HG03575 (cell line): Measurements from ENCODE around the gene CLDND1.
A peak's percentile ranks its signal among the peaks of the same experiment; 100 is the strongest.
"Not testable (repeated sequence)": the region's sequence is repeated elsewhere in the genome, so short reads cannot be mapped to it uniquely, and the experiment has no call there.

Experiments used
- ATAC-seq: cut with Tn5 transposase; IDR thresholded peaks from one replicate; pipeline ENCODE4 v1.9.1; 2021; ENCODE audit not compliant: unreplicated experiment, insufficient number of reproducible peaks, low FRiP score; ENCODE audit errors: extremely low read depth

The CLDND1 gene

DNA sequence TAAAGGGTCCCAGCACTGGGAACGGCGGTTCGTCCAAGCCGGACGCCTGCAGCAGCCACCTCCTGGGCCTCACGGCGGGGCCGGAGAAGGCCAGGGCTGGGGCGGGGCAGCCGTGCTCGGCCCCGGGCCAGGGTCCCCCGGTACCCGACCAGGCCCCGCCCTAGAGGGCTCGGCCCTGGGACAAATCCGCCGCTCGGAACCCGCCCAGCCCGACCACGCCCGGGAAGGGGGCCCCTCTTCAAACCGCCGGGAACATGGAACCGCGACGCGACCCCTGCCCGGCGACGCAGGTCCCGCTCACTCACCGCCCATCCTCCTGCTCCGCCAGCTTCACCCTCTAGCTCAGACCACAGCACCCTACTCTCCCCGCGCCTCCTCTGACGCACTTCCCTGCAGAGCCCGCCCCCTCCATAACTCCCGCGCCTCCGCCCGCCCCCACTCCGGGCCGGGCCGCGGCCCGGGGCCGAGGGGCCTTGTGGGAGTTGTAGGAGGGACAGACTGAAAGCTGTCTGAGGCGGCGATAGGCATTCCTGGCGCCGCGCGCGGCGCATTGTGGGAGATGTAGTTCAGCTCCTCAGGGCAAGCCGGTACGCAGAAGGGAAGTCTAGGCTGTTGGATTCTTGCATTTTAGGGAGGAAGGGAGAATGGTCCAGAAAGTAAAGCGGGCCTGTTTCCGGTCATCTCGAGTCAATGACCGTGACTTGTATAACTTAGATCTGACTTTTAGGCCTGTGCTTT, at the start of gene CLDND1:
TSS of gene CLDND1 (minus strand) at position 359 of the 738 bp plus-strand sequence. CDS start 1,478 bp downstream, outside the sequence.
- ATAC-seq = peak; percentile 52

DNA sequence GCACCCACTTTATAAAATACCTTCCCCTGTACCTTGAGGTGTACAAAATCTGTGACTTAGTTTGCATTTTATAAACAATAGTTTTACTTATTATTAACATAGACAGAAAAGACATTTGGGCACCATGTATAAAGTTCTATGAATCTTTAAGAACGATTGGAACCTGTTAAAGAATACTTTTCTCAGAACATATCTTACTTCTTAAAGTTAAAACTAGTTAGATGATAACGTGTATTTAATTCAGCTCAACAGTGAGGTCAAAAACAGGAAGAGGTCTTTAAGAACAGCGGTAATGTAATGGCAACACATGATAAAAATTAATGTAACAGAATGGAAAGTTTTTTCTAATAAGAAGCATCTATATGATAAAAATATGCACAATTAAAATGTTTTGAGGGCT, 45.7 kb upstream of the CLDND1 start:
- ATAC-seq = no peak

DNA sequence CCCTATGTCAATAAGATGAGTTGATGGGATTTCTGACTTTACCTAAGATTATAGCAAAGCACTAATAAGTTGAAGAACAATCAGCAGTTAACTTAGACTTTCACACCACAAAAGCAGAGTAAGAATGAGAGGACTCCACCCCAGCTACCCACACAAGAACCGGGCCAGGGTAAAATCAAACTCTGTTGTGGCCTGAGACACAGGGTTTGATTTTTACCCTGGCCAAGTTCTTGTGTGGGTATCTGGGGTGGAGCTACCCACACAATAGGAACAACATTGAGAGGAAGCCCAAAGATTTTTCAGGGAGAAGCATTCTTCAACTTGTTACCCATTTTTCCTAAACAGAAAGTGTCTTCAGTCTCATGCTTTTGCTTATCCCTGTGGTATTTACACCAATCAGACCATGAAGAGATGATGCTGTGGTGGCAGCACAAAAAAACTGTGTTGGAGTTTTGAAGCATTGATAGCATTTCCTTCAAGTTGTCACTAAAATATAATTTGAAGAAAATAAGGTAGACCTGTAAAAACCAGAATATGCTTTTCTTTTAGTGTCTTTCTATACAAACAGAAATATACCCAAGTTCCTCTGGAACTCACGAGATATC, 45.1 kb upstream of the CLDND1 start:
- no peak for ATAC-seq

GRCh38 chr3:98565843-98566242, 43.1 kb upstream of the CLDND1 start:
- ATAC-seq = no peak

- ATAC-seq = no peak
Observed at GRCh38 chr3:98565237-98565643, 42.5 kb upstream of the CLDND1 start.

DNA sequence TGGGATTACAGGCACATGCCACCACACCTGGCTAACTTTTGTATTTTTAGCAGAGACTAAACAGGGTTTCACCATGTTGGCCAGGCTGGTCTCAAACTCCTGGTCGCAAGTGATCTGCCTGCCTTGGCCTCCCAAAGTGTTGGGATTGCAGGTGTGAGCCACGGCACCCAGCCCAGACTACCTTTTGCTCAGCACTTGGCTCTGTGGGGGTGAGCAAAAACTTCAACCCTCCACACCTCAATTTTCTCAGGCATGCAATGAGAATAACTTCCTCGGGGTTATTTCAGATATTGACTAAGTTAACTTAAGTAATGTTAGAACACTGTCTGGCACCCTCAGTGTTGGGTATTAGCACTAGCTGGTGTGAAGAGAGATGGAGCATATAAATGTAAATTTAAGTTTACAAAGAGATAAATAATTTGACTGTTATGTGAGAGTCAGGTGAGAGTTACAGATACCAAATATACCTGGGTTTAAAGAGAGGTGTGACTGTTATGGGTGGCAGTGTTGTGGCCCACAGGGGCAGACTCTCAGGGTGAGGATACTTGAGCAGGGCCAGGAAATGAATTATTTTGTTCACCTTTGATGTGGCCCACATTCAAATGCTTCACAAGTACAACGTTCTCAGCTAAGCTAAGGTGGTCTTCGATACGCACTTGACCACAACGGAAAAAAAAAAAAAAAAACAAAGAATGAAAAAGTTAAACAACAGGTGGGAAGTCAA, 41.7 kb upstream of the CLDND1 start:
- ATAC-seq = no peak

- ATAC-seq = peak; percentile 43
Observed at GRCh38 chr3:98563661-98564281, 41.1 kb upstream of the CLDND1 start.

- ATAC-seq = no peak
Observed at GRCh38 chr3:98561727-98562521, 39.2 kb upstream of the CLDND1 start.

GRCh38 chr3:98560911-98561310, 38.2 kb upstream of the CLDND1 start:
- no peak for ATAC-seq

GRCh38 chr3:98559769-98560168, 37.1 kb upstream of the CLDND1 start:
- not testable (repeated sequence) for ATAC-seq

DNA sequence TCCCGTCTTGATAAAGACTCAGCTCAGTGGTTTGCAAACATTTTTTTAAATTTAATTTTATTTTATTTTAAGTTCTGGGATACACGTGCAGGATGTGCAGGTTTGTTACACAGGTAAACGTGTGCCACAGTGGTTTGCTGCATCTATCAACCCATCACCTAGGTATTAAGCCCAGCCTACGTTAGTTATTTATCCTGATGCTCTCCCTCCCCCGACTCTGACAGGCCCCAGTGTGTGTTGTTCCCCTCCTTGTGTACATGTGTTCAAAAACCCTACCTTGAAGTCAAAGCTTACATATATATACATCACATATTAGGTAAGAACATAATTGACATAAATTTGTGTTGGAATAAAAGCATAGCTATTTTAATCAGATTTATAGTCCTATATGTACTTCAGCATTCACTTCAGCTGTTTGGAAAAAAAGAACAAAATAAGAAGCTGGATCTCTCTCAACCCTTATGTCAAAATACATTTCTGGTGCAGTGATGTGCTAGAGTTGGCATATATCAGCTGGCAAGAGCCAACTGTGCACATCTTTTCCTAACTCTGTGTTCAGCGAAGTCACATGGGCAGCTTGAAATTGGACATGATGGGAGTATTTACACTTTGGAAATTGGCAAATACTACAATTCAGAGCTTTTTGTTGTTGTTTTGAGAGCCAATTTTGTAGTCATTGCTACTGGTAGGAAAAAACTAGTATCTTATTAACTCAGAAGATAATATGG, 35.6 kb upstream of the CLDND1 start:
- no peak for ATAC-seq

- no peak for ATAC-seq
Observed at GRCh38 chr3:98557324-98558010, 34.8 kb upstream of the CLDND1 start.

GRCh38 chr3:98556164-98557130, 33.7 kb upstream of the CLDND1 start:
- ATAC-seq = peak; percentile 72

DNA sequence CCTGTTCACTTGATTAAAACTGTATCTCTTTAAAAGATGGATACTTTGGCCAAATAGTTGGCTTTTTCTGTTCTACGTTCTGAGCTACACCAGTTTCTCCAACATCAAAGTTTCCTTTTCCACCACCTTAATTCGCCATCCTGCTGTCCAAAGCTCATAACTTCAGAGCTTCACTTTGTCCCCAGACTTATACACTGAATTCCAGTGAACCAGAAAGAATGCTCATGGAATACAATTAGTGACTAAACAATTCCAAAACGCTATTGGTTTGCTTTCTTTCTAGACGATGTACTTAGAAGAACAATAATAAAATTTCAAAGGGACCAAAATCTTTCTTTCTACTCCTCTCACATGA, 32.3 kb upstream of the CLDND1 start:
- no peak for ATAC-seq

GRCh38 chr3:98554580-98554979, 31.9 kb upstream of the CLDND1 start:
- no peak for ATAC-seq

DNA sequence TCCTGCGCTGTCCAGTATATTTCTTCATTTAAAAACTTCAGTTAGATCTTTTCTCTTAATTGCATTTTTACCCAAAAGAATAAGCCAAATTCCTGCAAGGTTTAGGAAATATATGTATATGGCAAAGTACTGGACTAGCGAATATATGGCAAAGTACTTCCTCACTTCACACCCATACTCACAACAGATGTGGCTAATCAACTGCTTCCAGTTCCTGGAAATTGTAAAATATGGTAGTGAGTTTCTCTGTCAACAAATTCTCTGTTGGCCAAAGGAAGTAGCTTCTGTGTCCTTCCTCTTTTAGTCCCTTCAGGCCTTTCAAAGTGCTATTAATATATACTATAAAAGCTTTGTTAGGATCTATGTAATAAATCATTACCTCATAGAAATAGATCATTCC, 31.1 kb upstream of the CLDND1 start:
- ATAC-seq = no peak
